OCI-LY7 (cell line): ENCODE measurements around the gene NFX1. TPM values are rescaled to one million over a fixed set of nuclear protein-coding genes. Genes with fewer than 3 reads are reported as not detected.

Experiments
- BruUV-seq: library from RNA; stranded (reverse); fragments of 400-500 nt; replicated peaks from 2 replicates; lab custom pipeline; 2021; lab: Mats Ljungman, UMichigan
- CTCF ChIA-PET: fragments of 300-600 bp; sonication (Branson Sonifier 250); formaldehyde crosslinking; loops from one replicate; lab custom pipeline; 2022; ENCODE audit warnings: antibody characterized with exemption; ENCODE audit not compliant: unreplicated experiment; lab: Charles Lee
- POLR2A ChIA-PET: fragments of 300-600 bp; sonication (Branson Sonifier 250); formaldehyde crosslinking; loops from one replicate; lab custom pipeline; 2022; ENCODE audit warnings: antibody characterized with exemption; lab: Charles Lee
- DNase-seq: peaks from one replicate; pipeline ENCODE4 v3.0.0-alpha.2; 2015; ENCODE audit warnings: low spot score
- H2AFZ ChIP-seq: fragments of 200-600 bp; sonication (generic), shearing (Covaris generic); 2 replicates; pipeline ENCODE4 v1.6.1; 2014; ENCODE audit warnings: mild to moderate bottlenecking, antibody characterized with exemption, low read length, moderate library complexity
- H3K27ac ChIP-seq: fragments of 200-600 bp; sonication (generic); 2 replicates; pipeline ENCODE4 v1.5.1; 2014; ENCODE audit warnings: mixed run types, low read depth, mild to moderate bottlenecking, moderate library complexity, low read length, inconsistent platforms; ENCODE audit not compliant: poor library complexity, severe bottlenecking
- H3K36me3 ChIP-seq: fragments of 200-600 bp; sonication (generic); 2 replicates; pipeline ENCODE4 v1.6.1; 2014; ENCODE audit warnings: mild to moderate bottlenecking, antibody characterized with exemption, low read length, moderate library complexity, mixed read lengths; ENCODE audit not compliant: insufficient read depth
- H3K4me1 ChIP-seq: fragments of 200-600 bp; sonication (generic); 2 replicates; pipeline ENCODE4 v1.5.1; 2014; ENCODE audit warnings: mild to moderate bottlenecking, low read length; ENCODE audit not compliant: insufficient read depth, poor library complexity, severe bottlenecking
- H3K4me2 ChIP-seq: fragments of 200-600 bp; sonication (generic); 2 replicates; pipeline ENCODE4 v1.6.1; 2014; ENCODE audit warnings: mild to moderate bottlenecking, low read length
- H3K4me3 ChIP-seq: fragments of 200-600 bp; sonication (generic); 2 replicates; pipeline ENCODE4 v1.5.1; 2014; ENCODE audit warnings: mild to moderate bottlenecking, low read depth, low read length; ENCODE audit not compliant: poor library complexity, severe bottlenecking
- H3K79me2 ChIP-seq: fragments of 200-600 bp; sonication (generic); 2 replicates; pipeline ENCODE4 v1.6.1; 2016; ENCODE audit warnings: low read depth, mild to moderate bottlenecking, low read length, moderate library complexity, mixed read lengths; ENCODE audit not compliant: insufficient read depth
- H3K9me2 ChIP-seq: fragments of 200-600 bp; sonication (generic); 2 replicates; pipeline ENCODE4 v1.6.1; 2016; ENCODE audit warnings: mild to moderate bottlenecking, low read length, mixed read lengths; ENCODE audit not compliant: insufficient read depth
- H3K9me3 ChIP-seq: fragments of 200-600 bp; sonication (generic); 2 replicates; pipeline ENCODE4 v1.6.1; 2014; ENCODE audit warnings: mild to moderate bottlenecking, mixed run types, low read length, mixed read lengths
- H4K20me1 ChIP-seq: fragments of 200-600 bp; sonication (generic); 2 replicates; pipeline ENCODE4 v1.6.1; 2014; ENCODE audit warnings: mild to moderate bottlenecking, antibody characterized with exemption, low read length, moderate library complexity, mixed read lengths; ENCODE audit not compliant: insufficient read depth
- CTCF ChIP-seq: fragments of 200-600 bp; sonication (generic); conservative IDR thresholded peaks from 2 replicates; pipeline ENCODE4 v1.5.1; 2014; ENCODE audit warnings: mild to moderate bottlenecking, antibody characterized with exemption, low read length, moderate library complexity, mixed read lengths
- EZH2phosphoT487 ChIP-seq: fragments of 200-600 bp; sonication (generic); IDR thresholded peaks from 2 replicates; pipeline ENCODE4 v1.6.1; 2018; ENCODE audit warnings: low read depth, borderline replicate concordance, mild to moderate bottlenecking, mixed run types, antibody characterized with exemption, low read length, moderate library complexity, mixed read lengths
- intact Hi-C: fragments of 100-400 bp; cut with micrococcal nuclease; formaldehyde crosslinking; loops from one replicate; pipeline ENCODE4 v1.10.0; 2022; ENCODE audit not compliant: unreplicated experiment
- total RNA-seq, 2 experiments: library from RNA; depleted of rRNA in 1 of 2; stranded (reverse); fragments of >200 nt in 1 of 2; shearing (Covaris generic) in 1 of 2; gene quantifications; 2 replicates each; pipeline ENCODE4 v1.2.3, GENCODE V29; 2014 to 2022

The NFX1 gene
- total RNA-seq, 2 experiments from 2014 or later, result 32.3 to 58.3 TPM

GRCh38 chr9:33246269-33246860 is 44.0 kb upstream of the NFX1 start:
- Histone ChIP-seq H3K9me3 (no peaks in the 10 kb centered on the region), H3K9me2 (no peaks in the 10 kb centered on the region), H3K79me2 (no peaks in the 10 kb centered on the region), H3K27ac (no peak overlapping the region), H4K20me1 (no peaks in the 10 kb centered on the region), H3K36me3 (peaks cover 4% of the 10 kb centered on the region; the same call in 1 of the 2 replicates), H2AFZ (no peak overlapping the region), H3K4me1 (peaks cover 24% of the 10 kb centered on the region), H3K4me3 (no peak overlapping the region), H3K4me2 (no peak overlapping the region)
- ChIA-PET POLR2A (interaction anchor here (0.7 to 1.1 kb wide), 2 partner anchors 26 to 1905 kb away, joined by 4 to 5 read pairs; no protein-coding TSS in a partner anchor), CTCF (interaction anchor here (0.7 kb wide), 1 partner anchor 18 kb away, joined by 3 read pairs; the partner anchor contains the start of genes BAG1 and CHMP5)
- TF ChIP-seq EZH2phosphoT487 (no peak), CTCF (no peak)
- no peak for DNase-seq
- BruUV-seq, result no TSS peak
- intact Hi-C loops, result no loop called here

- Histone ChIP-seq H3K27ac (peak overlapping the region; percentile 75), H3K9me2 (no peaks in the 10 kb centered on the region), H3K4me2 (peak overlapping the region; percentile 60), H3K36me3 (peaks cover 15% of the 10 kb centered on the region), H4K20me1 (no peaks in the 10 kb centered on the region), H3K4me1 (peaks cover 24% of the 10 kb centered on the region), H3K79me2 (no peaks in the 10 kb centered on the region), H3K4me3 (no peak overlapping the region), H2AFZ (no peak overlapping the region; the same call in 1 of the 2 replicates), H3K9me3 (no peaks in the 10 kb centered on the region)
- CTCF ChIA-PET, result interaction anchor here (0.6 to 0.8 kb wide), 2 partner anchors 14 to 17 kb away, joined by 3 to 4 read pairs; no protein-coding TSS in a partner anchor
- intact Hi-C loops, result no loop called here
- BruUV-seq, result no TSS peak
- POLR2A ChIA-PET, result interaction anchor here (0.6 to 1.7 kb wide), 12 partner anchors 8 to 579 kb away, joined by 3 to 6 read pairs (median 4); partner anchors contain the start of genes BAG1, CHMP5, SMU1 and SPINK4
- no peak for DNase-seq
- TF ChIP-seq EZH2phosphoT487, result no peak
- TF ChIP-seq CTCF, result no peak
Measured at GRCh38 chr9:33248606-33249005, 41.7 kb upstream of the NFX1 start.
